ENCODE results near the gene C5orf63. TPM values are rescaled to one million over a fixed set of nuclear protein-coding genes. Genes with fewer than 3 reads are reported as not detected.

C5orf63 gene
- total RNA-seq, 1 donor from 2014 or later, result 22.5 TPM

GRCh38 chr5:127004721-127005120, 68.6 kb downstream of the C5orf63 start:
- Mint-ChIP-seq H3K4me1 (peaks cover 50% of the 10 kb centered on the region), H3K27me3 (no peaks in the 10 kb centered on the region)
- intact Hi-C loops (cut with micrococcal nuclease), result no loop called here

GRCh38 chr5:127003798-127004495, 69.4 kb downstream of the C5orf63 start:
- Mint-ChIP-seq H3K4me1 (peaks cover 52% of the 10 kb centered on the region), H3K36me3 (ENCODE audit: low read depth) (peaks cover 3% of the 10 kb centered on the region), H3K27me3 (no peaks in the 10 kb centered on the region), H3K27ac (no peak overlapping the region), H3K9me3 (no peaks in the 10 kb centered on the region), H3K4me3 (no peak overlapping the region)
- intact Hi-C loops (cut with micrococcal nuclease), result no loop called here
- CTCF ChIA-PET, result interaction anchor here (1.1 kb wide), 1 partner anchor 24 kb away, joined by 3 read pairs; no protein-coding TSS in a partner anchor
- TF ChIP-seq CTCF (IDR thresholded peaks at IDR 0.05), result no peak
- ATAC-seq (ENCODE audit: low read depth) (no peak), DNase-seq (no peak)
- POLR2A ChIA-PET, result interaction anchor here (0.7 kb wide), 1 partner anchor 72 kb away, joined by 4 read pairs; no protein-coding TSS in a partner anchor

More at GRCh38 chr5:127004721-127005120, 68.6 kb downstream of the C5orf63 start:
- CTCF ChIA-PET, result interaction anchor here (1.1 kb wide), 1 partner anchor 23 kb away, joined by 3 read pairs; no protein-coding TSS in a partner anchor
- Mint-ChIP-seq H3K27ac (no peak overlapping the region), H3K9me3 (no peaks in the 10 kb centered on the region), H3K4me3 (no peak overlapping the region), H3K36me3 (ENCODE audit: low read depth) (peaks cover 3% of the 10 kb centered on the region)
- POLR2A ChIA-PET, result interaction anchor here (0.7 kb wide), 2 partner anchors 73 to 514 kb away, joined by 3 to 4 read pairs; no protein-coding TSS in a partner anchor
- no peak for TF ChIP-seq CTCF (IDR thresholded peaks at IDR 0.05)
- no peak for ATAC-seq (ENCODE audit: low read depth)
- no peak for DNase-seq

GRCh38 chr5:127002390-127002789, 70.9 kb downstream of the C5orf63 start:
- peaks cover 64% of the 10 kb centered on the region for H3K4me1 Mint-ChIP-seq
- DNase-seq, result no peak
- CTCF ChIA-PET, result no interaction called here
- H3K36me3 Mint-ChIP-seq (ENCODE audit: low read depth), result peaks cover 3% of the 10 kb centered on the region
- TF ChIP-seq CTCF (IDR thresholded peaks at IDR 0.05), result no peak
- ATAC-seq (ENCODE audit: low read depth), result no peak
- no peak overlapping the region for H3K4me3 Mint-ChIP-seq
- H3K27ac Mint-ChIP-seq, result no peak overlapping the region
- POLR2A ChIA-PET, result no interaction called here
- no peaks in the 10 kb centered on the region for H3K9me3 Mint-ChIP-seq
- no peaks in the 10 kb centered on the region for H3K27me3 Mint-ChIP-seq
- intact Hi-C loops (cut with micrococcal nuclease), result no loop called here

GRCh38 chr5:127001621-127002296, 71.5 kb downstream of the C5orf63 start:
- CTCF ChIA-PET, result no interaction called here
- no peak for TF ChIP-seq CTCF (IDR thresholded peaks at IDR 0.05)
- Mint-ChIP-seq H3K27ac (no peak overlapping the region), H3K36me3 (ENCODE audit: low read depth) (peaks cover 3% of the 10 kb centered on the region), H3K4me3 (no peak overlapping the region), H3K9me3 (no peaks in the 10 kb centered on the region), H3K4me1 (peaks cover 65% of the 10 kb centered on the region), H3K27me3 (no peaks in the 10 kb centered on the region)
- POLR2A ChIA-PET, result no interaction called here
- DNase-seq (no peak), ATAC-seq (ENCODE audit: low read depth) (no peak)
- intact Hi-C loops (cut with micrococcal nuclease), result no loop called here

Other genes starting within 250 kb of the C5orf63 start
- gene MARCHF3, start 42.9 kb downstream of the C5orf63 start, total RNA-seq, result 21.9 and 22.8 TPM in 2 replicates
- gene MEGF10, start 217.3 kb upstream of the C5orf63 start, total RNA-seq, result not detected in 2 replicates

All from activated B cell treated with CpG ODN at 0.5 μM for 24 hours (primary cell).